OCI-M2 (cell line): ENCODE results near the gene STAP1.

ENCODE experiments used
- DNase-seq: peaks from one replicate; lab custom pipeline; 2025; ENCODE audit not compliant: unreplicated experiment; lab: John Stamatoyannopoulos, UW

The STAP1 gene

GRCh38 chr4:67555447-67555846, 3.1 kb upstream of the STAP1 start:
- DNase-seq: no peak

GRCh38 chr4:67556436-67556835, 2.1 kb upstream of the STAP1 start:
- no peak for DNase-seq

DNA sequence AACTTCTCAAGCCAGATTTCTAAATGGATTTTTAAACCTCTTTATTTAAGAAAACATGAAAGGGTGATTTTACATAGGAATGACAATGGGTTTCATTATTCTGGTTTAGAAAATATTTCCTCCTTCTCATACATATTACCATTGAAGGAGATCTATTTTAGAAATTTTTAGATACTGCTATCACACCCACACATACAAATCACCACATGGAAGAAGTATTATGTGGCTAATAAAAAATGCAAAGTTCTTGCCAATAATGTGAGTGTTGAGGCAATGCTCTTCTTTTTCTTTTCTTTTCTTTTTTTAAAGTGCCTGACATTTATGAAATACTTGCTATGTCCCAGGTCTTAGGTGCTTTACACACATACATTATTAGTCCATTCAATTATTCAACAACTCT, 6.8 kb downstream of the STAP1 start:
- no peak for DNase-seq

DNA sequence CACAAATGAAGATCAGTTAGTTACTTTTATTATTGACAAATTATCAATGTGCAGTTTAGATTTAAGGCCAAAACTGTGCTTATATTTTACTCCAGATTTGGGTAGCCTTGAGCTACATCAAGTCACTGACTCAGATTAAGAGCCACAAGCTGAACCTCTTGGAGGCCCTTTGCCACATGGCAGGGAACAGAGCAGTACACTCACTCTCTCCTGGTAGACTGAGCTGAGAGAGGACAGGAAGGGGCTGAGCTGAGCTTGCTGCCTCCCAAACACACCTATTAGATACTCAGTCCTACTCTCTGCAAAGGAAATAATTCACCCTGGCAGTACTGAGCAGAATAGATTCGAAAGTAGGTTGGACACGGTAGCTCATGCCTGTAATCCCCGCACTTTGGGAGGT, 7.8 kb downstream of the STAP1 start:
- DNase-seq: no peak

GRCh38 chr4:67568820-67569219, 10.3 kb downstream of the STAP1 start:
- no peak for DNase-seq

GRCh38 chr4:67570537-67570936, 12.0 kb downstream of the STAP1 start:
- no peak for DNase-seq

DNA sequence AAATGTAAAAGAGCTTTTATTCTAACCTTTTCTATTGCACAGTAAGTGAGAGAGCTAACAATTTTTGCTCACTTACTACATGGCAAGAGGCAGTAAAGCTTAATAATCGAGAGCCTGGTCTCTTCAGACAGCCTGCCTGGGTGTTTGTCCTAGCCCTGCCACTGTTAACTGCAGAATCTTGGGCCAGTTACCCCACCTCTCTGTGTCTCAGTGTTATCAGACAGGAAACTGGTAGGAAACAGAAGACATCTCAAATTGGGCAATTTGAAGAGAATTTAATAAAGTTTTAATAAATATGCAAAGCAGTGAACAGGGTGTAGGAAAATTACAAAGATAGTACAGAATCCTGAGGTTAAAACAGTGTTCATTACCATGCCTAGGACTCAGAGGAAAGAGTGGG, 13.4 kb downstream of the STAP1 start:
- DNase-seq: no peak

DNA sequence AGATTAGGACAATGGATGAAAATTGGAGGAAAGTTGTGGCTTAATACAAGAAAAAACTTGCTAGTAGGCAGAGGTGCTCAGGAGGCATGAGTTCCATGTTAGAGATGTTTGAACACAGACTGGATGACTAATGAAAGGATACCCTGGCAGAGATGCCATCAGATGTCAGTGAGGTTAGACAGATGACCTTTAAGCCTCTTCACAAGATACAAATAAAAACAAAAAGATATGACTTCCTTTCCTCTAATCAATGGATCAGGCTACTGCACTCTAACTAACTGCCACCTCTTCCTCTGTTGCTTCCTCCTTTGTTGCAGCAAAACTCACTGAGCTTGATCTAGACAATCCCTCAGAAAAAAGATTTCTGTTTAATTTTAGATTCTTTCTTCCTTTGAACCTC, 14.7 kb downstream of the STAP1 start:
- DNase-seq: no peak

- DNase-seq: no peak
These were observed 16.9 kb downstream of the STAP1 start for GRCh38 chr4:67575232-67576058.

GRCh38 chr4:67576059-67576466, 17.5 kb downstream of the STAP1 start:
- no peak for DNase-seq

- no peak for DNase-seq
These were observed 18.0 kb downstream of the STAP1 start for GRCh38 chr4:67576538-67576937.

DNA sequence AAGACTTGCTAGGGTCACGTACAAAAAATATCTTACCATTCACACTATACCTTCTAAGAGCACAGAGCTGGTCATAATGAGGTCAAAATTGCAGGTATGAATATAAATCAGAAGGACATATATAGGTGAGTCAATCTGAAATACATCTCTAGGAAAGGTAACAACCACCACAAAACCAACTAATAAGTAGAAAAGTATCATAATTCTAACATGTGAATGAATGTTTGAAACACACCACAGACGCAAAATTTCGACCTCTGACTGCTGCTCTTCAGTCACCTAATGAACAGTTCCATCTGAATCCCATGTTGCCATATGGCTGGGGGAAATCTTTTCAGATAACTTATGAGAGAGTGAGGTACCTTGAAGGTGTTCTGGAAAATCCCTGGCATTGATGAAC, 22.1 kb downstream of the STAP1 start:
- DNase-seq: no peak

DNA sequence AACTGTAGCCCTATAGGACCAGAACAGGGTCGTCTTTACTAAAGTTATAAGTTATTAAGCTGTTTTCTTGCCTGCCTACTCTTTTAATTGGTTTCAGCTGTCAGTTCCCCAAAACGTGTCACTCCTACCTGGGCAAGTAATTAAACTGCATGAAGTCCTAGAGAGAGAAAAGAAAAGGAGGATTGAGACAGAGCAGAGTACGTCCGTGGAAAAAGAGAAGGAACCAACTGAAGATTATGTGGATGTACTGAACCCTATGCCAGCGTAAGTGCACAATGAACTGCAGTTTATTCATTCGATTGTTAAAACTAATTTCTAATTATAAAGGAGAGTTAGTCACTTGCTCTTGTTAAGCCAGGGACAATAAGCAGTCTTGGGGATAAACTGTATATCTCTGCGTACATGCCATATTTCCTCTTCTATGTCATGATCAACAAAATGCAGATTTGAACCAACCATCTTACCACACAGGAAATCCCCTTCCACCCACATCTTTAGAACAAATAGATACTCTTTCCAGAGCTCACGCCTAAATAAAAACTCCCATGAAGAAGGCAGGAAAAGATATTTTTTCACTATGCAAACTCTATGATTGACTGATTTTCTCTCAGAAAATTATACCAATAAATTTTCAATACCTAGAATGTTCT, 22.8 kb downstream of the STAP1 start:
- no peak for DNase-seq

GRCh38 chr4:67581913-67582312, 23.4 kb downstream of the STAP1 start:
- no peak for DNase-seq

DNA sequence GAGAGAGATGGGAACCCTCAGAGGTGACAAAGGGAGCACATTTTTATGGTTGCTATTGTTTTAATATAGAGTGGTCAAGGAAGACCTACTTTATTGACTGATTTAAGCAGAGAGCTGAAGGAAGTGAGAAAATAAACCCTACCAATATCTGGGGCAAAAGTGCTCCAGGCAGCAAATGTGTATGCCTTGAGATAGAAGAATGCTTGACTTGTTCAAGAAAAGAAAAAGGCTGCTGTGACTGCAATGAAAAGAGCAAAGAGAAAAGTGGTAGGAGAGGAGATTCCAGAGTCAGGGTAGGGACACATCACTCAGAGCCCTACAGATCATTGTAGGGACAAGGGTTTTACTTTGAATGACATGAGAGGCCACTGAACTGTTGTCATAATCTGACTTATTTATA, 26.0 kb downstream of the STAP1 start:
- no peak for DNase-seq

- DNase-seq: no peak
These were observed 28.6 kb downstream of the STAP1 start for GRCh38 chr4:67587156-67587555.

DNA sequence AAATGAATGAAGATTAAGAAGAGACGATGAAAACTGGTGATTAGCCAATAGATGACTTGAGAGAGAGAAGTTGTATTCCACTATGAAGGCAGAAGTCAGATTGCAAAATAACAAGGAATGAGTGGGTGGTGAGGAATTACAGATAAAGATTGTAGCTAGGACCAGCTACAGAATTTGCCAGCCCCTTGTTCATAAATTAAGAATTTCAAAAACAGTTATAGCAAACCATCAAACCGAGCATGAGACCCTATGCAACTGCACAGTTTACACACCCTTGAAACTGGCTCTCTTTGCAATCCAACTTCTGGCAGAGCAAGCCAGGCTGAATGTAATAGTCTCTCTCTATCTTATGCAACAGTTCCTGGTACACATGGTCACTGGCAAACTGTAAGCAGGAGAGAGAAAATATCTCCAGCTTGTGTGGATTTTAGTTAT, 35.2 kb downstream of the STAP1 start:
- DNase-seq: no peak

DNA sequence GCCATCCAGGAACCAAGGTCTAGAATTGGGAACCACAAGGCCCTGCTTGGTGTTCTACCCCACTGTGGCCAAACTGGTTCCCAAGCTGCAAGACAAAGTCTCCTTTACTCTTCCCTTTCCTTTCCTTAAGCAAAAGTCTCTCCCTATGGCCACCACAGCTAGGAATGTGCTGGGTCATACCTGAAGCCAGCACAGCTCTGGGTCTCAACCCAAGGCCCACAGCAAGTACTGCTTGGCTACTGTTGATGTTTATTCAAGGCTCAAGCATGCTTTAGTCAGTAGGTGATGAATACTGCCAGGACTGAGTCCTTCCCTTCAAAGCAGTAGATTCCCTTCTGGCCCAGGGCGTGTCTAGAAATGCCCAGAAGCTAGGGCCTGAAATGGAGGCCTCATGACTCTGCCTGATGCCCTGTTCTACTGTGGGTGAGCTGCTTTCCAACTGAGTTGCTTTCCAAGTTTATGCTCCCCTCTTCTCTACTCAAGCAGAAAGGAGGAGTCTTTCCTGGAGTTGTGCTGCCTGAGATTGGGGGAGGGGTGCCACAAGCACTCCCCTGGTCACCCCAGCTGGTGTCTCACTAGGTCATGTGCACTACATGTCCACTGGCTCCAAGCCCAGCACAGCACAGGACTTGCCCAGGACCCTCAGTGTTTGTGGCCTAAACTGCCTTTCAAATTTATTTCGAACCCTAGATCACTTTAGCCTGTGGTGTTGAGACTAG, 44.9 kb downstream of the STAP1 start:
- no peak for DNase-seq

GRCh38 chr4:67604029-67604381, 45.5 kb downstream of the STAP1 start:
- DNase-seq: no peak

DNA sequence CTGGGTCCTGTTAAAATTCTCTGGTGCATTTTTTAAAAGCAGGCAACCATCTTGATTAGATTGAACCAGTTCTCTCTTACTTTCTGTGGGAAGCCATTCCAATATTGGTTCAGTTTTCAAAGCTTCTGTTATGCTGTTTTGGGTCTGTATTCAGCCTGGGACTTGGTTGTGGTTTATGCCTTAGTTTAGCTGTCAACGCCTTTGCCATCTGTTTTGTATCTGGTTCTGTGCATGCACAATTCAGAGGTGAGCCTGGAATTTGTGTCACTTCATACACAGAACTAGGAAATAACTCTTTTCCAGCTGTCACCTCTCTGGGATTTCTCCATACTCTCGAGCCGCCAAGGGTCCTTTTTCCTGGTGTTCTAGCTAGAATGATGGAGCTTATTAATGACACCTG, 46.2 kb downstream of the STAP1 start:
- no peak for DNase-seq

GRCh38 chr4:67608027-67608426, 49.5 kb downstream of the STAP1 start:
- DNase-seq: no peak

DNA sequence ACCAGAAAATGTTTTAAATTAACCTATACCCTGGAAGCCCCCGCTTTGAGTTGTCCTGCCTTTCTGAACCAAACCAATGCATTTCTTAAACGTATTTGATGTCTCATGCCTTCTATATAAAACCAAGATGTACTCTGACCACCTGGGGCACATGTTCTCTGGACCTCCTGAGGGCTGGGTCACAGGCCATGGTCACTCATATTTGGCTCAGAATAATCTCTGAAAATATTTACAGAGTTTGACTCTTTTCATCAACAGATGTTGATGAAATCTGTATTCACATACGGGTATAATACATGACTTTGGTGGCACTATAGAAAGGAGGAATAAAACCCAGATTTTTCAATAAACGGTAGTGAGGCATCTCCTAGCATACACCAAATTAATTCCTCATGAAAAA, 55.7 kb downstream of the STAP1 start:
- no peak for DNase-seq
